GM19372 (cell line): ENCODE measurements around the gene AKNA.

Experiments used
- ATAC-seq: cut with Tn5 transposase; IDR thresholded peaks from one replicate; pipeline ENCODE4 v1.9.1; 2021; ENCODE audit warnings: mild to moderate bottlenecking, low read depth, moderate library complexity; ENCODE audit not compliant: unreplicated experiment

Gene AKNA

DNA sequence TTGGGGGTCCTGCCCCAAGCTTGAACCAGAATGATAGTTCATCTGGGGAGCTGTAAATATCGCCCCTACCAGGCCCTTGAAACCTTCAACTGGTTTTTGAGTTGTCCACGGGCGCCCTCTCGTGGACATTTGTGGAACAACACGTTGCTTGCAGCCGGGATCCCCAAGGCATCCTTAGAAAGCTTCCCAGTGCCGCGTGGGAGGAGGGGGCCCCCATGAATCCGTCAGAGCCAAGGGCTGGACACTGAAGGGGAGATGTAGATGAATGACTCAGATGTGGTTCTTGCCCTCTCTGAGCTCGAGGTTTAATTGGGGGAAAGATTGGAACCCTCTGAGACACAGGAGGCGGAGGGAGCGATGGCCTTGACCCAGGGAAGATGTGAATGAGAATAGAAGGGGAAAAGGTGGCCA, 96.7 kb downstream of the AKNA start:
- no peak for ATAC-seq

GRCh38 chr9:114290561-114290986, 97.2 kb downstream of the AKNA start:
- no peak for ATAC-seq

DNA sequence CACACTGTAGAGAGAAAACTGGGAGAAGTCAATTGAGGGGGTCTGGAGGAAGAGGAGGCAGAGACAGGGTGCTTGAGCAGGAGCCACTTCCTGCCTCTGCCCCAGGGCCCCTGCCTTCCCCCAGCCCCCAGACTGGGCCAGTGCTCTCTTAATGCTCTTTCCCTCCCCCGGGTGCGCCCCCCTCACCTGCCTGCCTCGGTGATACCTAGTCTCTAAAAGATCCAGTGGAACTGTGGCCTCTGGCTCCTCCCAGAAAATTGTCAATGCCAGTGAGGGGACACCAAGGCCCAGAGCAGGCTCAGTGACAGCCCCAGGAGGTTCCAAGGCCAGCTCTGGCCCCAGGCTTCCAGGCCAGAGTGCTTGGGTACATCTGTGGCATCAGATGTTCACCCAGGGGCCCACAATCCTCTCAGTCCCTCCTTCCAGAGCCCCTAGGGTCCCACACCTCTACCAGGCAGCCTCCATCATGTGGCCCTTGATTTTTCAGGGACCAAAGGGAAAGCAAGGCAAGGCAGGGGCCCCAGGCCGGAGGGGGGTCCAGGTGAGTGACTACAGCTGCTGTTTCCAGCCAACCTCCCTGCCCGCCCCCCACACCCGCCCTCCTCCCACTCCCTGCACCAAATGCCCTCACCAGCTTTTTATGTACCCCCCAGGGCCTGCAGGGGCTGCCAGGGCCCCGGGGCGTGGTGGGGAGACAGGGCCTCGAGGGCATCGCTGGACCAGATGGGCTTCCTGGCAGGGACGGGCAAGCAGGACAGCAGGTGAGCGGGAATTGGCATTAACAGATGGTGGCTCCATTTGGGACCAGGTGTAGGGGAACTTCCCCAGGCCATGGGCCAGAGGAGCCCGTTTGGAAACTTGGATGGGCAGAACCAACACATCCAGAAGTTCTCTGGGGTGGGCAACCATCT, 98.0 kb downstream of the AKNA start:
- no peak for ATAC-seq

- no peak for ATAC-seq
These were observed 98.7 kb downstream of the AKNA start for GRCh38 chr9:114289106-114289505.

DNA sequence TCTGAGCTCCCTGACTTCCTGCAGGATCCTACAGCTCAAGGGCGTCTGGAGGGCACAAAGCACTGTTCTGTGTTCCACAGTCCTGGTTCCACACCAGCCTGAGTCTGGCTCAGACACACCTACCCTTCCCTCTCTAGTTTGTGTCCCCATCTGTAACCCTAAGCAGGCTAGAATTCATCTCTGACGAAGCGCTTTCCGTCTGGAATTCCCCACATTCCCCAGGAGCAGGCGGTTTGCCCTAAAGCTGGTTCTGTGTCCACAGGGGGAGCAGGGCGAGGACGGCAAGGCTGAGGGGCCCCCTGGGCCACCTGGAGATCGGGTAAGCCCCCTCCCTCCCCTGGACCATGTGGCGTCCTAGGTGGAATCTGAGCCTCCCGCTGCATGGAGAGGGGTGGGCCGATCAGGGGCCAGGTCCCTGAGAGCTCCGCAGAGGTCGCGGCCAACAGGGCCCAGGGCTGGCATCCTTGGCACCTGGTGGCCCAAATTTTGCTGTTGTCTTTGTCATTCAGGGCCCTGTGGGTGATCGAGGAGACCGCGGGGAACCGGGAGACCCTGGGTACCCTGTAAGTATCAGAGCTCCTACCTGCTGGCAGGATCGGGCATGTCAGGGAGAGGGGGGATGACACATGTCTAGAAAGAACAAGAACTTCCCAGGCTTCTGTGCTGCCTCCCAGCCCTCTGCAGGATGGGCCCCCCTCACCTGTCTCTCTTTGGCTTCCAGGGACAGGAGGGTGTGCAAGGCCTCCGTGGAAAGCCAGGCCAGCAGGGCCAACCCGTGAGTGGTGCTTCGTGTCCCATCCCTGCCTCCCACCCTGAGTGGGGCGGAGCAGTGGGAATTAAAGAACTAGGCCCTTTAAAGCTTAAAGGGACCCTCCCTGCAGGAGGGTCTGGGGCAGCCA, 99.3 kb downstream of the AKNA start:
- no peak for ATAC-seq

- no peak for ATAC-seq
These were observed 100.0 kb downstream of the AKNA start for GRCh38 chr9:114287763-114288192.

DNA sequence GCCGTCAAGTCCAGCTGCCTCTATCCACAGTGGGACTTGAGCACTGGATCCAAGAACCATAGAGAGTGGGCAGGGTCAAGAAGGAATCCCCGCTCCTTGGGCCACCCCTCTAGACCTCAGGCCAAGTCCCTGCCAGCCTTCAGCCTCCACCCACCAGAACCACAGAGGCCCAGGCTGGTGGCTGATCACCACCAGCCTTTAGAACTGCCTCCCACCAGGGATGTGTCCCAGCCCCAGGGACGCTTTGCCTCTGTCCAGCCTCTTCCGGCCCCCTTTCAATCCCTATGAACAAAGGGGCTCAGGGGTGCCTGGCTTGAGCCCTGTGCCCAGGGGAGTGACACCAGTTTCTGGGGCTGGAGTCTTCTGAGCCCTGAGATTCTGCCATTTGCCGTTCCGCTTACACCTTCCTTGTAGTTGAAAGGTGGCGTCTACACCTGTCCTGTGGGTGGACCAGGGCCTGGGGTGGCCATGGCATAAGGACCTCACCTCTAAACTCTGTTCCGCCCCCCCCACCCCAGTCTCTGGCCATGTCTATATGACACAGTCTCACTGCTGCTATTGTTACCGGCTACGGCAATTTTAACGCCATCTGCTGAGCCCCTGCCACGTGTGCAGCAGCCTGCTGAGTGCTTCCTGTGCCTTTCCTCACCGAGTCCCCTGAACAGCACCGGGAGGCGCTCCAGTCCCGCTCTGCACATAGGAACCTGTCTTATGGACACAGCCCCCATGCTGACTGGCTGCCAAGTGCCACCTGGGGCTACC, 100.6 kb downstream of the AKNA start:
- ATAC-seq: no peak

DNA sequence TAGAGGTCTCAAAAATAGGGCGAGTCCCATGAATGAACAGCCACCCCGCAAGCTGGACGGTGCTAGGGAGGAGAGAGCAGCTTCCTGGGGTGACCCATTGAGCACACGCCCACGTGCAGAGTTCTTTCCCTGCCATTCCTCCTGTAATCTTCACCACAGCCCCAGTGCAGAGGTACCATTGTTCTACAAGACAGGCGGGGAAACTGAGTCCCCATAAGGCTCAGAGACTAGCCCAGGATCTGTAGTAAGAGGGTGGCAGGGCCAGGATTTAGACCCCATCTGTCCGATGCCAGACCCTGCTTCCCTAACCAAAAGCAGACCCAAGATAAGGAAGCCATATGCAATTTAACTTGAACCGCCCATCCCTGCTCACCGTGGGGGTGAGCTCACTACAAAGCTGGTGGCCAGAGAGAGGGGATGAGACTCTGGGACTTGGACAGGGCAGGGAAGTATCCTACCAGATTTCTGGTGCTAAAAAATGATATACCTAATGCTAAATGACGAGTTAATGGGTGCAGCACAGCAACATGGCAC, 101.6 kb downstream of the AKNA start:
- no peak for ATAC-seq

- no peak for ATAC-seq
These were observed 102.5 kb downstream of the AKNA start for GRCh38 chr9:114285166-114285867.

DNA sequence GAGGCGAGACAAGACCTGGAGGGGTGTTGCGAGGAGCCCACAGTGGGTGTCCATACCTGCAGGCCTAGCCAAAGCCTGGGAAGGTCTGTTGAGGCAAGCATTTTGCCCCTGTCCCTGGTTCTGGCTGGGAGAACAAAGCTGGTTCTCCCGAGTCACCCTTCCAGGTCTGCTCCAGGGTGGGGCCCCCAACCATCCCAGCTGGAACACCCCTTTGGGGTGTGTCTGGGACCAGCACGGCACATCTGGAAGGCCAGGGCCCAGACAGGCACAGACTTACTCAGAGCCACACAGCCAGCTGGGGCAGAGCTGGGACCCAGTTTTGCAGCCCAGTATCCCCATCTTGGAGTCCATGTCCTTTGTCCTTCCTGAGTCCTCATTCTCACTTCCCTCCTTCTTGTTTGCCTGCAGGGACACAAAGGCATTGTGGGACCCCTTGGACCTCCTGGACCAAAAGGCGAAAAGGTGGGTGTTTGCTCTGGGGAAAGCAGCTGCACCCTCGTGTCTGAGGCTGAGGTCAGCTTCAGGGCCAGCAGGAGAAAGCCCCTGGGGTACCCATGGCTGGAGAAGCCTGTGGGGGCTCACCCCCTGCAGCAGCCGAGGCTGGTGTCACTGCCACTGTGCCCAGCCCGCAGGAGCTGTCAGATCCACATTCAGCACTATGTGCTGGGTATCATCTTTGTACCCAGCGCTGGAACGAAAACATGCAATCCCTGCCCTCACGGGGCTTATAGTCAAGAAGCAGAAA, 103.3 kb downstream of the AKNA start:
- no peak for ATAC-seq
